DND-41 (cell line): ENCODE measurements around the gene XYLT1.

Experiments used
- EZH2 ChIP-seq: IDR thresholded peaks from 3 replicates; pipeline ENCODE4 v1.6.1; 2012; ENCODE audit warnings: borderline replicate concordance, low read depth, mild to moderate bottlenecking, moderate library complexity, low read length, inconsistent platforms; ENCODE audit not compliant: severe bottlenecking
- TF ChIP-seq, protein P1 (sequence below): IDR thresholded peaks from 2 replicates; pipeline ENCODE4 v1.5.1; 2012; ENCODE audit warnings: borderline replicate concordance, low read length, moderate library complexity, mild to moderate bottlenecking; ENCODE audit not compliant: poor library complexity, severe bottlenecking; ENCODE audit errors: extremely low read depth

DNA sequence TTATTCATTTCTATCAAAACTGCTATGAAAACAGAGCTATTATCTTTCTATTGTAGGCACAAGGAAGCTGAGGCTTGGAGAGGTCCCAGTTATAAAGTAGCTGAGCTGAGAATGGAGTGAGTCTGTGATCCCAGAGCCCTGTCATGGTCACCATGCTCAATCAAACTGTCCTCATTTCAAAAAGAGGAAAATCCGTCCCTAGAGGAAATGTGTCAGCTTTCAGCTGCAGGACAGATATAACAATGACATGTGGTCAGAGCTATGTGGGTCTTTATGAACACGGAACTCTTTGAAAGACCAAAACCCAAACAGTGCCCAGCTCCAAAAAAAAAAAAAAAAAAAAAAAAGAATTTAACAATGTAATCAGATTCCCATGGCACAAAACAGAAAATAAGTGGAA, 266.1 kb downstream of the XYLT1 start:
- TF ChIP-seq, protein P1, sequence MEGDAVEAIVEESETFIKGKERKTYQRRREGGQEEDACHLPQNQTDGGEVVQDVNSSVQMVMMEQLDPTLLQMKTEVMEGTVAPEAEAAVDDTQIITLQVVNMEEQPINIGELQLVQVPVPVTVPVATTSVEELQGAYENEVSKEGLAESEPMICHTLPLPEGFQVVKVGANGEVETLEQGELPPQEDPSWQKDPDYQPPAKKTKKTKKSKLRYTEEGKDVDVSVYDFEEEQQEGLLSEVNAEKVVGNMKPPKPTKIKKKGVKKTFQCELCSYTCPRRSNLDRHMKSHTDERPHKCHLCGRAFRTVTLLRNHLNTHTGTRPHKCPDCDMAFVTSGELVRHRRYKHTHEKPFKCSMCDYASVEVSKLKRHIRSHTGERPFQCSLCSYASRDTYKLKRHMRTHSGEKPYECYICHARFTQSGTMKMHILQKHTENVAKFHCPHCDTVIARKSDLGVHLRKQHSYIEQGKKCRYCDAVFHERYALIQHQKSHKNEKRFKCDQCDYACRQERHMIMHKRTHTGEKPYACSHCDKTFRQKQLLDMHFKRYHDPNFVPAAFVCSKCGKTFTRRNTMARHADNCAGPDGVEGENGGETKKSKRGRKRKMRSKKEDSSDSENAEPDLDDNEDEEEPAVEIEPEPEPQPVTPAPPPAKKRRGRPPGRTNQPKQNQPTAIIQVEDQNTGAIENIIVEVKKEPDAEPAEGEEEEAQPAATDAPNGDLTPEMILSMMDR = no peak
- no peak for TF ChIP-seq EZH2
